Fibroblast of villous mesenchyme (primary cell): ENCODE measurements around the gene TECPR2. TPM values are rescaled to one million over a fixed set of nuclear protein-coding genes. Genes with fewer than 3 reads are reported as not detected.

Source experiments
- DNase-seq: peaks from one replicate; pipeline ENCODE4 v3.0.0-alpha.2; 2010; ENCODE audit warnings: low read depth
- H3K4me3 ChIP-seq: 2 replicates; pipeline ENCODE4 v1.5.1; 2011; ENCODE audit warnings: low read depth, mild to moderate bottlenecking, low read length
- CTCF ChIP-seq: IDR thresholded peaks from 2 replicates; pipeline ENCODE4 v1.5.1; 2012; ENCODE audit warnings: low read depth, mild to moderate bottlenecking, low read length; ENCODE audit not compliant: insufficient read depth
- total RNA-seq: library from RNA; depleted of rRNA; stranded (reverse); fragments of >200 nt; gene quantifications from 2 replicates; pipeline ENCODE4 v1.2.3, GENCODE V29; 2012

The TECPR2 gene
- total RNA-seq, 1 donor, result 19.9 TPM

- DNase-seq, result no peak
- no peak overlapping the region for H3K4me3 ChIP-seq
- TF ChIP-seq CTCF, result no peak
Measured at GRCh38 chr14:102484316-102484715, 121.6 kb downstream of the TECPR2 start.

GRCh38 chr14:102485693-102486512 lies 123.2 kb downstream of the TECPR2 start:
- no peak for TF ChIP-seq CTCF
- no peak for DNase-seq
- H3K4me3 ChIP-seq, result no peak overlapping the region

- DNase-seq, result no peak
- peak; percentile 8 for TF ChIP-seq CTCF
- no peak overlapping the region for H3K4me3 ChIP-seq
Measured at GRCh38 chr14:102486513-102487203, 123.9 kb downstream of the TECPR2 start.

GRCh38 chr14:102487204-102487577 lies 124.5 kb downstream of the TECPR2 start:
- peak; percentile 51 for DNase-seq
- TF ChIP-seq CTCF, result no peak
- H3K4me3 ChIP-seq, result no peak overlapping the region

- DNase-seq, result no peak
- no peak overlapping the region for H3K4me3 ChIP-seq
- no peak for TF ChIP-seq CTCF
Measured at GRCh38 chr14:102490456-102490855, 127.7 kb downstream of the TECPR2 start.

GRCh38 chr14:102491366-102491765 lies 128.6 kb downstream of the TECPR2 start:
- no peak overlapping the region for H3K4me3 ChIP-seq
- no peak for TF ChIP-seq CTCF
- DNase-seq, result no peak
